WTC11 (cell line): ENCODE measurements around the gene DHX57. TPM values are rescaled to one million over a fixed set of nuclear protein-coding genes. Genes with fewer than 3 reads are reported as not detected.

Source experiments
- ATF1 ChIP-seq: sonication (generic); formaldehyde crosslinking; IDR thresholded peaks from 2 replicates; pipeline ENCODE4 v1.8.1; 2023; ENCODE audit warnings: mild to moderate bottlenecking, moderate library complexity, missing genetic modification reagents
- CBFB ChIP-seq: sonication (generic); formaldehyde crosslinking; IDR thresholded peaks from 2 replicates; pipeline ENCODE4 v1.8.1; 2022; ENCODE audit warnings: mild to moderate bottlenecking, low read depth, missing genetic modification reagents
- CREM ChIP-seq: sonication (generic); formaldehyde crosslinking; IDR thresholded peaks from 2 replicates; pipeline ENCODE4 v1.8.1; 2022; ENCODE audit warnings: mild to moderate bottlenecking, missing genetic modification reagents, moderate library complexity
- ELF4 ChIP-seq: sonication (generic); formaldehyde crosslinking; IDR thresholded peaks from 2 replicates; pipeline ENCODE4 v1.8.1; 2022; ENCODE audit warnings: low read depth, mild to moderate bottlenecking, moderate library complexity, missing genetic modification reagents
- JAZF1 ChIP-seq: fragments of 250-450 bp; sonication (Bioruptor Pico); IDR thresholded peaks from 2 replicates; pipeline ENCODE4 v1.9.0; 2021; ENCODE audit warnings: moderate library complexity, mild to moderate bottlenecking, inconsistent platforms
- NR1H2 ChIP-seq: sonication (generic); formaldehyde crosslinking; IDR thresholded peaks from 2 replicates; pipeline ENCODE4 v1.9.0; 2021; ENCODE audit warnings: mild to moderate bottlenecking, moderate library complexity, missing genetic modification reagents
- OVOL2 ChIP-seq: fragments of 250-450 bp; sonication (Bioruptor Pico); IDR thresholded peaks from 2 replicates; pipeline ENCODE4 v1.9.0; 2021; ENCODE audit warnings: mild to moderate bottlenecking, borderline replicate concordance
- RELA ChIP-seq: sonication (generic); formaldehyde crosslinking; IDR thresholded peaks from 2 replicates; pipeline ENCODE4 v1.8.1; 2022; ENCODE audit warnings: missing genetic modification reagents, mild to moderate bottlenecking, borderline replicate concordance
- RORB ChIP-seq: fragments of 250-450 bp; sonication (Bioruptor Pico); IDR thresholded peaks from 2 replicates; pipeline ENCODE4 v1.9.0; 2021; ENCODE audit warnings: mild to moderate bottlenecking
- SMAD3 ChIP-seq: sonication (generic); formaldehyde crosslinking; IDR thresholded peaks from 2 replicates; pipeline ENCODE4 v1.8.0; 2022; ENCODE audit warnings: missing genetic modification reagents, mild to moderate bottlenecking, borderline replicate concordance
- SMAD4 ChIP-seq: sonication (generic); formaldehyde crosslinking; IDR thresholded peaks from 2 replicates; pipeline ENCODE4 v1.8.0; 2022; ENCODE audit warnings: mild to moderate bottlenecking, missing genetic modification reagents
- SP1 ChIP-seq: sonication (generic); formaldehyde crosslinking; conservative IDR thresholded peaks from 2 replicates; pipeline ENCODE4 v1.8.1; 2022; ENCODE audit warnings: missing genetic modification reagents
- TCF7 ChIP-seq: sonication (generic); formaldehyde crosslinking; IDR thresholded peaks from 2 replicates; pipeline ENCODE4 v1.8.0; 2022; ENCODE audit warnings: mild to moderate bottlenecking, low read depth, missing genetic modification reagents, moderate library complexity
- TP53 ChIP-seq: sonication (generic); formaldehyde crosslinking; IDR thresholded peaks from 2 replicates; pipeline ENCODE4 v1.8.1; 2023; ENCODE audit warnings: mild to moderate bottlenecking, missing genetic modification reagents
- ZNF121 ChIP-seq: sonication (generic); formaldehyde crosslinking; IDR thresholded peaks from 2 replicates; pipeline ENCODE4 v1.8.0; 2023; ENCODE audit warnings: missing genetic modification reagents
- ZNF416 ChIP-seq: fragments of 250-450 bp; sonication (Bioruptor Pico); IDR thresholded peaks from 2 replicates; pipeline ENCODE4 v1.9.0; 2021; ENCODE audit warnings: mild to moderate bottlenecking, inconsistent platforms
- total RNA-seq: library from RNA; stranded (reverse); gene quantifications from 3 replicates; pipeline ENCODE4 v1.2.3, GENCODE V29; 2021
- TF ChIP-seq, protein P1 (sequence below): sonication (generic); formaldehyde crosslinking; IDR thresholded peaks from 2 replicates; pipeline ENCODE4 v1.8.1; 2023; ENCODE audit warnings: mild to moderate bottlenecking, missing genetic modification reagents, moderate library complexity
- TF ChIP-seq, protein P2 (sequence below): fragments of 250-450 bp; sonication (Bioruptor Pico); IDR thresholded peaks from 2 replicates; pipeline ENCODE4 v1.9.0; 2021; ENCODE audit warnings: mild to moderate bottlenecking
- TF ChIP-seq, protein P3 (sequence below): sonication (generic); formaldehyde crosslinking; IDR thresholded peaks from 2 replicates; pipeline ENCODE4 v1.8.0; 2023; ENCODE audit warnings: missing genetic modification reagents, mild to moderate bottlenecking, borderline replicate concordance
- TF ChIP-seq, protein P4 (sequence below): sonication (generic); formaldehyde crosslinking; IDR thresholded peaks from 2 replicates; pipeline ENCODE4 v1.8.0; 2022; ENCODE audit warnings: mild to moderate bottlenecking, missing genetic modification reagents
- TF ChIP-seq, protein P5 (sequence below): sonication (generic); formaldehyde crosslinking; IDR thresholded peaks from 2 replicates; pipeline ENCODE4 v1.8.0; 2022; ENCODE audit warnings: mild to moderate bottlenecking, missing genetic modification reagents
- TF ChIP-seq, protein P6 (sequence below): sonication (generic); formaldehyde crosslinking; IDR thresholded peaks from 2 replicates; pipeline ENCODE4 v1.8.1; 2022; ENCODE audit warnings: low read depth, missing genetic modification reagents, borderline replicate concordance
- TF ChIP-seq, protein P7 (sequence below): sonication (generic); formaldehyde crosslinking; IDR thresholded peaks from 2 replicates; pipeline ENCODE4 v1.8.1; 2023; ENCODE audit warnings: mild to moderate bottlenecking, missing genetic modification reagents

The DHX57 gene
- total RNA-seq, 1 experiment from 2014 or later: 30.3 TPM

DNA sequence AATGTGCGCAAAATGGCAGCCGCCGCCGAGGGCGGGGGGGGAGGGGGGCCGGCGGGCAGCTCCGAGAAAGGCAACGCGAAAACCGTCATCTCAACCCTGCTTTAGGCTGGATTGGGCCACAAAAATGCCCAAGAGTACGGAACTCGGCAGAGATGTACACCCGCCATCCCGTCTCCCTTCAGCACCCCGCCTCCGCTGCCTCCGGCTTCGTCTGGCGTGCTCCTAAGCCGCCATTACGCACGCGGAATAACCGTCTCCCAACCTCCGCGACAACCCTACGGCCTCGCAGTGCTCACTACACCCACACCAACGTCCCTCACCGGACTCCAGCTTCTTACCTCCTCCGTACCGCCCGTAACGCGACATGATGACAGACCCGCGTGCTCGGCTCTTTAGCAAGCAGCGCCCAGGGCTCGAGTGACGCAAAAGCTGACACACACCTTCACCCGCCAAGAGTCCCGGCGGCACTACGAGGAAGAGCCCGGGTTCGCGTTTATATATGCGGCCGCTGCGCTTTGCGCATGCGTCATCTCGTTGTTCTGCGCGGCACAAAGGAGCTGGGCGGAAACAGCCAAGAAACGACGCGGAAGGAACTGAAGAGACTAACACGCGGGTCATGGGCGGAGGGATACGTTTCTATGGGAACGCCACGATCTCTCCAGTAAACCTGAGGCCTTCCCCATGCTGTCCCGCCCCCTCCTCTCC is 124.7 kb downstream of the DHX57 start, which contains the start of gene SRSF7 (continued):
- TF ChIP-seq, protein P1, sequence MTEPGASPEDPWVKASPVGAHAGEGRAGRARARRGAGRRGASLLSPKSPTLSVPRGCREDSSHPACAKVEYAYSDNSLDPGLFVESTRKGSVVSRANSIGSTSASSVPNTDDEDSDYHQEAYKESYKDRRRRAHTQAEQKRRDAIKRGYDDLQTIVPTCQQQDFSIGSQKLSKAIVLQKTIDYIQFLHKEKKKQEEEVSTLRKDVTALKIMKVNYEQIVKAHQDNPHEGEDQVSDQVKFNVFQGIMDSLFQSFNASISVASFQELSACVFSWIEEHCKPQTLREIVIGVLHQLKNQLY (CRISPR knock-in tag): 0 out of 2 replicates have a peak, but pooled peaks have one; percentile 71
- TF ChIP-seq RELA (CRISPR knock-in tag): peak; percentile 84
- peak; percentile 94 for TF ChIP-seq SMAD4 (CRISPR knock-in tag)
- TF ChIP-seq CBFB (CRISPR knock-in tag): peak; percentile 98
- TF ChIP-seq, protein P2, sequence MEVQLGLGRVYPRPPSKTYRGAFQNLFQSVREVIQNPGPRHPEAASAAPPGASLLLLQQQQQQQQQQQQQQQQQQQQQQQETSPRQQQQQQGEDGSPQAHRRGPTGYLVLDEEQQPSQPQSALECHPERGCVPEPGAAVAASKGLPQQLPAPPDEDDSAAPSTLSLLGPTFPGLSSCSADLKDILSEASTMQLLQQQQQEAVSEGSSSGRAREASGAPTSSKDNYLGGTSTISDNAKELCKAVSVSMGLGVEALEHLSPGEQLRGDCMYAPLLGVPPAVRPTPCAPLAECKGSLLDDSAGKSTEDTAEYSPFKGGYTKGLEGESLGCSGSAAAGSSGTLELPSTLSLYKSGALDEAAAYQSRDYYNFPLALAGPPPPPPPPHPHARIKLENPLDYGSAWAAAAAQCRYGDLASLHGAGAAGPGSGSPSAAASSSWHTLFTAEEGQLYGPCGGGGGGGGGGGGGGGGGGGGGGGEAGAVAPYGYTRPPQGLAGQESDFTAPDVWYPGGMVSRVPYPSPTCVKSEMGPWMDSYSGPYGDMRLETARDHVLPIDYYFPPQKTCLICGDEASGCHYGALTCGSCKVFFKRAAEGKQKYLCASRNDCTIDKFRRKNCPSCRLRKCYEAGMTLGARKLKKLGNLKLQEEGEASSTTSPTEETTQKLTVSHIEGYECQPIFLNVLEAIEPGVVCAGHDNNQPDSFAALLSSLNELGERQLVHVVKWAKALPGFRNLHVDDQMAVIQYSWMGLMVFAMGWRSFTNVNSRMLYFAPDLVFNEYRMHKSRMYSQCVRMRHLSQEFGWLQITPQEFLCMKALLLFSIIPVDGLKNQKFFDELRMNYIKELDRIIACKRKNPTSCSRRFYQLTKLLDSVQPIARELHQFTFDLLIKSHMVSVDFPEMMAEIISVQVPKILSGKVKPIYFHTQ (CRISPR knock-in tag): peak; percentile 90
- peak; percentile 91 for TF ChIP-seq ZNF416 (CRISPR knock-in tag)
- peak; percentile 89; the same call in 1 of the 2 replicates for TF ChIP-seq OVOL2 (CRISPR knock-in tag)
- 0 out of 2 replicates have a peak, but pooled peaks have one; percentile 31 for TF ChIP-seq JAZF1 (CRISPR knock-in tag)
- TF ChIP-seq SP1: peak; percentile 81
- peak; percentile 81; the same call in 1 of the 2 replicates for TF ChIP-seq ATF1 (CRISPR knock-in tag)
- no peak for TF ChIP-seq ELF4 (CRISPR knock-in tag)
- TF ChIP-seq, protein P3, sequence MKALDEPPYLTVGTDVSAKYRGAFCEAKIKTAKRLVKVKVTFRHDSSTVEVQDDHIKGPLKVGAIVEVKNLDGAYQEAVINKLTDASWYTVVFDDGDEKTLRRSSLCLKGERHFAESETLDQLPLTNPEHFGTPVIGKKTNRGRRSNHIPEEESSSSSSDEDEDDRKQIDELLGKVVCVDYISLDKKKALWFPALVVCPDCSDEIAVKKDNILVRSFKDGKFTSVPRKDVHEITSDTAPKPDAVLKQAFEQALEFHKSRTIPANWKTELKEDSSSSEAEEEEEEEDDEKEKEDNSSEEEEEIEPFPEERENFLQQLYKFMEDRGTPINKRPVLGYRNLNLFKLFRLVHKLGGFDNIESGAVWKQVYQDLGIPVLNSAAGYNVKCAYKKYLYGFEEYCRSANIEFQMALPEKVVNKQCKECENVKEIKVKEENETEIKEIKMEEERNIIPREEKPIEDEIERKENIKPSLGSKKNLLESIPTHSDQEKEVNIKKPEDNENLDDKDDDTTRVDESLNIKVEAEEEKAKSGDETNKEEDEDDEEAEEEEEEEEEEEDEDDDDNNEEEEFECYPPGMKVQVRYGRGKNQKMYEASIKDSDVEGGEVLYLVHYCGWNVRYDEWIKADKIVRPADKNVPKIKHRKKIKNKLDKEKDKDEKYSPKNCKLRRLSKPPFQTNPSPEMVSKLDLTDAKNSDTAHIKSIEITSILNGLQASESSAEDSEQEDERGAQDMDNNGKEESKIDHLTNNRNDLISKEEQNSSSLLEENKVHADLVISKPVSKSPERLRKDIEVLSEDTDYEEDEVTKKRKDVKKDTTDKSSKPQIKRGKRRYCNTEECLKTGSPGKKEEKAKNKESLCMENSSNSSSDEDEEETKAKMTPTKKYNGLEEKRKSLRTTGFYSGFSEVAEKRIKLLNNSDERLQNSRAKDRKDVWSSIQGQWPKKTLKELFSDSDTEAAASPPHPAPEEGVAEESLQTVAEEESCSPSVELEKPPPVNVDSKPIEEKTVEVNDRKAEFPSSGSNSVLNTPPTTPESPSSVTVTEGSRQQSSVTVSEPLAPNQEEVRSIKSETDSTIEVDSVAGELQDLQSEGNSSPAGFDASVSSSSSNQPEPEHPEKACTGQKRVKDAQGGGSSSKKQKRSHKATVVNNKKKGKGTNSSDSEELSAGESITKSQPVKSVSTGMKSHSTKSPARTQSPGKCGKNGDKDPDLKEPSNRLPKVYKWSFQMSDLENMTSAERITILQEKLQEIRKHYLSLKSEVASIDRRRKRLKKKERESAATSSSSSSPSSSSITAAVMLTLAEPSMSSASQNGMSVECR: peak; percentile 92
- TF ChIP-seq NR1H2 (CRISPR knock-in tag): no peak
- TF ChIP-seq RORB (CRISPR knock-in tag): peak; percentile 98
- TF ChIP-seq TCF7 (CRISPR knock-in tag): 0 out of 2 replicates have a peak, but pooled peaks have one; percentile 62
- TF ChIP-seq, protein P4, sequence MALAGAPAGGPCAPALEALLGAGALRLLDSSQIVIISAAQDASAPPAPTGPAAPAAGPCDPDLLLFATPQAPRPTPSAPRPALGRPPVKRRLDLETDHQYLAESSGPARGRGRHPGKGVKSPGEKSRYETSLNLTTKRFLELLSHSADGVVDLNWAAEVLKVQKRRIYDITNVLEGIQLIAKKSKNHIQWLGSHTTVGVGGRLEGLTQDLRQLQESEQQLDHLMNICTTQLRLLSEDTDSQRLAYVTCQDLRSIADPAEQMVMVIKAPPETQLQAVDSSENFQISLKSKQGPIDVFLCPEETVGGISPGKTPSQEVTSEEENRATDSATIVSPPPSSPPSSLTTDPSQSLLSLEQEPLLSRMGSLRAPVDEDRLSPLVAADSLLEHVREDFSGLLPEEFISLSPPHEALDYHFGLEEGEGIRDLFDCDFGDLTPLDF (CRISPR knock-in tag): peak; percentile 52
- TF ChIP-seq, protein P5, sequence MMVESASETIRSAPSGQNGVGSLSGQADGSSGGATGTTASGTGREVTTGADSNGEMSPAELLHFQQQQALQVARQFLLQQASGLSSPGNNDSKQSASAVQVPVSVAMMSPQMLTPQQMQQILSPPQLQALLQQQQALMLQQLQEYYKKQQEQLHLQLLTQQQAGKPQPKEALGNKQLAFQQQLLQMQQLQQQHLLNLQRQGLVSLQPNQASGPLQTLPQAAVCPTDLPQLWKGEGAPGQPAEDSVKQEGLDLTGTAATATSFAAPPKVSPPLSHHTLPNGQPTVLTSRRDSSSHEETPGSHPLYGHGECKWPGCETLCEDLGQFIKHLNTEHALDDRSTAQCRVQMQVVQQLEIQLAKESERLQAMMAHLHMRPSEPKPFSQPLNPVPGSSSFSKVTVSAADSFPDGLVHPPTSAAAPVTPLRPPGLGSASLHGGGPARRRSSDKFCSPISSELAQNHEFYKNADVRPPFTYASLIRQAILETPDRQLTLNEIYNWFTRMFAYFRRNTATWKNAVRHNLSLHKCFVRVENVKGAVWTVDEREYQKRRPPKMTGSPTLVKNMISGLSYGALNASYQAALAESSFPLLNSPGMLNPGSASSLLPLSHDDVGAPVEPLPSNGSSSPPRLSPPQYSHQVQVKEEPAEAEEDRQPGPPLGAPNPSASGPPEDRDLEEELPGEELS: peak; percentile 80
- TF ChIP-seq SMAD3 (CRISPR knock-in tag): peak; percentile 90
- peak; percentile 94; the same call in 1 of the 2 replicates for TF ChIP-seq TP53 (CRISPR knock-in tag)
- TF ChIP-seq, protein P6, sequence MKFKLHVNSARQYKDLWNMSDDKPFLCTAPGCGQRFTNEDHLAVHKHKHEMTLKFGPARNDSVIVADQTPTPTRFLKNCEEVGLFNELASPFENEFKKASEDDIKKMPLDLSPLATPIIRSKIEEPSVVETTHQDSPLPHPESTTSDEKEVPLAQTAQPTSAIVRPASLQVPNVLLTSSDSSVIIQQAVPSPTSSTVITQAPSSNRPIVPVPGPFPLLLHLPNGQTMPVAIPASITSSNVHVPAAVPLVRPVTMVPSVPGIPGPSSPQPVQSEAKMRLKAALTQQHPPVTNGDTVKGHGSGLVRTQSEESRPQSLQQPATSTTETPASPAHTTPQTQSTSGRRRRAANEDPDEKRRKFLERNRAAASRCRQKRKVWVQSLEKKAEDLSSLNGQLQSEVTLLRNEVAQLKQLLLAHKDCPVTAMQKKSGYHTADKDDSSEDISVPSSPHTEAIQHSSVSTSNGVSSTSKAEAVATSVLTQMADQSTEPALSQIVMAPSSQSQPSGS (CRISPR knock-in tag): no peak
- TF ChIP-seq, protein P7, sequence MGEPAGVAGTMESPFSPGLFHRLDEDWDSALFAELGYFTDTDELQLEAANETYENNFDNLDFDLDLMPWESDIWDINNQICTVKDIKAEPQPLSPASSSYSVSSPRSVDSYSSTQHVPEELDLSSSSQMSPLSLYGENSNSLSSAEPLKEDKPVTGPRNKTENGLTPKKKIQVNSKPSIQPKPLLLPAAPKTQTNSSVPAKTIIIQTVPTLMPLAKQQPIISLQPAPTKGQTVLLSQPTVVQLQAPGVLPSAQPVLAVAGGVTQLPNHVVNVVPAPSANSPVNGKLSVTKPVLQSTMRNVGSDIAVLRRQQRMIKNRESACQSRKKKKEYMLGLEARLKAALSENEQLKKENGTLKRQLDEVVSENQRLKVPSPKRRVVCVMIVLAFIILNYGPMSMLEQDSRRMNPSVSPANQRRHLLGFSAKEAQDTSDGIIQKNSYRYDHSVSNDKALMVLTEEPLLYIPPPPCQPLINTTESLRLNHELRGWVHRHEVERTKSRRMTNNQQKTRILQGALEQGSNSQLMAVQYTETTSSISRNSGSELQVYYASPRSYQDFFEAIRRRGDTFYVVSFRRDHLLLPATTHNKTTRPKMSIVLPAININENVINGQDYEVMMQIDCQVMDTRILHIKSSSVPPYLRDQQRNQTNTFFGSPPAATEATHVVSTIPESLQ (CRISPR knock-in tag): no peak
- no peak for TF ChIP-seq ZNF121 (CRISPR knock-in tag)
- TF ChIP-seq CREM (CRISPR knock-in tag): no peak
